ENCODE data around the gene SNX13. TPM values are rescaled to one million over a fixed set of nuclear protein-coding genes. Genes with fewer than 3 reads are reported as not detected.

The SNX13 gene
- total RNA-seq, 2 donors from 2014 or later, result 32.2 to 34.2 TPM

GRCh38 chr7:17879075-17879661, 61.1 kb downstream of the SNX13 start:
- Mint-ChIP-seq H3K27ac (no peak overlapping the region), H3K9me3 (no peaks in the 10 kb centered on the region), H3K4me1 (ENCODE audit: low read depth in 2 of 2) (no peaks in the 10 kb centered on the region), H3K4me3 (no peak overlapping the region), H3K36me3 (peaks cover 11% of the 10 kb centered on the region), H3K27me3 (no peaks in the 10 kb centered on the region)
- DNase-seq (ENCODE audit: low spot score) (no peak), ATAC-seq (no peak)

- H3K4me3 Mint-ChIP-seq, result no peak overlapping the region
- no peaks in the 10 kb centered on the region for H3K4me1 Mint-ChIP-seq (ENCODE audit: low read depth in 2 of 2)
- ATAC-seq (no peak), DNase-seq (ENCODE audit: low spot score) (no peak)
- peaks cover 13% of the 10 kb centered on the region for H3K36me3 Mint-ChIP-seq
- no peaks in the 10 kb centered on the region for H3K9me3 Mint-ChIP-seq
- H3K27ac Mint-ChIP-seq, result no peak overlapping the region
- H3K27me3 Mint-ChIP-seq, result no peaks in the 10 kb centered on the region
These were observed 61.7 kb downstream of the SNX13 start for GRCh38 chr7:17878627-17879026.

- Mint-ChIP-seq H3K9me3 (no peaks in the 10 kb centered on the region), H3K4me1 (ENCODE audit: low read depth in 2 of 2) (peaks cover 10 to 18% of the 10 kb centered on the region in 2 donors), H3K4me3 (peak overlapping the region; percentile 68), H3K27me3 (no peaks in the 10 kb centered on the region), H3K27ac (peak overlapping the region; percentile 30 to 52), H3K36me3 (peaks cover 25% of the 10 kb centered on the region)
- DNase-seq (ENCODE audit: low spot score), result no peak
- peak in 1 of 2 donors; percentile 67 for ATAC-seq
These were observed 68.3 kb downstream of the SNX13 start for GRCh38 chr7:17871815-17872533.

- Mint-ChIP-seq H3K27ac (peak overlapping the region in 1 of 2 donors; percentile 48), H3K4me1 (ENCODE audit: low read depth in 2 of 2) (peaks cover 10 to 18% of the 10 kb centered on the region in 2 donors), H3K27me3 (no peaks in the 10 kb centered on the region), H3K9me3 (no peaks in the 10 kb centered on the region), H3K36me3 (peaks cover 38% of the 10 kb centered on the region), H3K4me3 (no peak overlapping the region)
- ATAC-seq, result no peak
- no peak for DNase-seq (ENCODE audit: low spot score)
These were observed 69.9 kb downstream of the SNX13 start for GRCh38 chr7:17870406-17870805.

GRCh38 chr7:17863809-17864143, 76.5 kb downstream of the SNX13 start:
- Mint-ChIP-seq H3K27ac (peak overlapping the region in 1 of 2 donors; percentile 15), H3K9me3 (no peaks in the 10 kb centered on the region), H3K27me3 (no peaks in the 10 kb centered on the region), H3K4me3 (no peak overlapping the region), H3K4me1 (ENCODE audit: low read depth in 2 of 2) (peaks cover 23 to 29% of the 10 kb centered on the region in 2 donors), H3K36me3 (peaks cover 28% of the 10 kb centered on the region)
- DNase-seq (ENCODE audit: low spot score) (no peak), ATAC-seq (no peak)

GRCh38 chr7:17863095-17863808, 77.0 kb downstream of the SNX13 start:
- Mint-ChIP-seq H3K36me3 (peaks cover 28% of the 10 kb centered on the region), H3K4me1 (ENCODE audit: low read depth in 2 of 2) (peaks cover 23 to 29% of the 10 kb centered on the region in 2 donors), H3K27ac (no peak overlapping the region), H3K27me3 (no peaks in the 10 kb centered on the region), H3K9me3 (no peaks in the 10 kb centered on the region), H3K4me3 (no peak overlapping the region)
- ATAC-seq, result peak; percentile 20 to 55
- no peak for DNase-seq (ENCODE audit: low spot score)

GRCh38 chr7:17856251-17856650, 84.0 kb downstream of the SNX13 start:
- H3K27me3 Mint-ChIP-seq, result no peaks in the 10 kb centered on the region
- peaks cover 36% of the 10 kb centered on the region for H3K36me3 Mint-ChIP-seq
- DNase-seq (ENCODE audit: low spot score), result no peak
- ATAC-seq, result no peak
- H3K9me3 Mint-ChIP-seq, result peaks cover 3% of the 10 kb centered on the region
- H3K4me3 Mint-ChIP-seq, result peak overlapping the region; percentile 31
- H3K27ac Mint-ChIP-seq, result peak overlapping the region in 1 of 2 donors; percentile 36
- peaks cover 29 to 60% of the 10 kb centered on the region in 2 donors for H3K4me1 Mint-ChIP-seq (ENCODE audit: low read depth in 2 of 2)

- Mint-ChIP-seq H3K36me3 (peaks cover 42% of the 10 kb centered on the region), H3K4me1 (ENCODE audit: low read depth in 2 of 2) (peaks cover 19 to 51% of the 10 kb centered on the region in 2 donors), H3K27me3 (no peaks in the 10 kb centered on the region), H3K9me3 (peaks cover 3% of the 10 kb centered on the region), H3K4me3 (peak overlapping the region; percentile 31), H3K27ac (peak overlapping the region in 1 of 2 donors; percentile 36)
- ATAC-seq, result peak in 1 of 2 donors; percentile 78
- DNase-seq (ENCODE audit: low spot score), result no peak
These were observed 85.1 kb downstream of the SNX13 start for GRCh38 chr7:17855202-17855601.

GRCh38 chr7:17854261-17855047, 85.8 kb downstream of the SNX13 start:
- H3K27ac Mint-ChIP-seq, result peak overlapping the region; percentile 36 to 80
- H3K36me3 Mint-ChIP-seq, result peaks cover 46% of the 10 kb centered on the region
- peaks cover 3% of the 10 kb centered on the region for H3K9me3 Mint-ChIP-seq
- no peaks in the 10 kb centered on the region for H3K27me3 Mint-ChIP-seq
- DNase-seq (ENCODE audit: low spot score), result no peak
- ATAC-seq, result peak in 1 of 2 donors; percentile 76
- H3K4me3 Mint-ChIP-seq, result peak overlapping the region; percentile 31
- peaks cover 18 to 49% of the 10 kb centered on the region in 2 donors for H3K4me1 Mint-ChIP-seq (ENCODE audit: low read depth in 2 of 2)

GRCh38 chr7:17852361-17852760, 87.9 kb downstream of the SNX13 start:
- peaks cover 54% of the 10 kb centered on the region for H3K36me3 Mint-ChIP-seq
- H3K27me3 Mint-ChIP-seq, result no peaks in the 10 kb centered on the region
- H3K9me3 Mint-ChIP-seq, result peaks cover 3% of the 10 kb centered on the region
- H3K27ac Mint-ChIP-seq, result peak overlapping the region in 1 of 2 donors; percentile 42
- peak overlapping the region; percentile 18 for H3K4me3 Mint-ChIP-seq
- ATAC-seq, result no peak
- H3K4me1 Mint-ChIP-seq (ENCODE audit: low read depth in 2 of 2), result peaks cover 18 to 49% of the 10 kb centered on the region in 2 donors
- no peak for DNase-seq (ENCODE audit: low spot score)

- H3K27me3 Mint-ChIP-seq, result no peaks in the 10 kb centered on the region
- H3K36me3 Mint-ChIP-seq, result peaks cover 44% of the 10 kb centered on the region
- H3K4me1 Mint-ChIP-seq (ENCODE audit: low read depth in 2 of 2), result peaks cover 14 to 41% of the 10 kb centered on the region in 2 donors
- no peaks in the 10 kb centered on the region for H3K9me3 Mint-ChIP-seq
- DNase-seq (ENCODE audit: low spot score), result no peak
- no peak overlapping the region for H3K4me3 Mint-ChIP-seq
- no peak overlapping the region for H3K27ac Mint-ChIP-seq
- ATAC-seq, result no peak
These were observed 90.8 kb downstream of the SNX13 start for GRCh38 chr7:17849504-17849903.

- Mint-ChIP-seq H3K4me1 (ENCODE audit: low read depth in 2 of 2) (peaks cover 19 to 49% of the 10 kb centered on the region in 2 donors), H3K27ac (no peak overlapping the region), H3K27me3 (no peaks in the 10 kb centered on the region), H3K9me3 (no peaks in the 10 kb centered on the region), H3K4me3 (no peak overlapping the region), H3K36me3 (peaks cover 49% of the 10 kb centered on the region)
- ATAC-seq (peak in 1 of 2 donors; percentile 43), DNase-seq (ENCODE audit: low spot score) (no peak)
These were observed 91.8 kb downstream of the SNX13 start for GRCh38 chr7:17848516-17848915.

GRCh38 chr7:17846935-17847334, 93.4 kb downstream of the SNX13 start:
- Mint-ChIP-seq H3K36me3 (peaks cover 39% of the 10 kb centered on the region), H3K9me3 (no peaks in the 10 kb centered on the region), H3K27me3 (no peaks in the 10 kb centered on the region), H3K4me3 (no peak overlapping the region), H3K4me1 (ENCODE audit: low read depth in 2 of 2) (peaks cover 20 to 48% of the 10 kb centered on the region in 2 donors), H3K27ac (no peak overlapping the region)
- no peak for ATAC-seq
- DNase-seq (ENCODE audit: low spot score), result no peak

All from natural killer cell treated with Interleukin-12 subunit alpha and Interleukin-12 subunit beta and Interleukin-15 and Interleukin-18, amount 100 ng/mL, for 72 hours (primary cell).